Stimulated activated memory B cell treated with anti-CD40 and anti-IgM and Interleukin-4, amounts not matched to agents 10 μg/mL and 1 μg/mL and 100 μg/mL, for 72 hours (primary cell): ENCODE data around the gene CD163L1.
"Not testable (repeated sequence)": the region's sequence is repeated elsewhere in the genome, so short reads cannot be mapped to it uniquely, and the experiment has no call there.

Source experiments
- ATAC-seq: fragments of 150-1000 bp; cut with Tn5 transposase; 2 replicates; pipeline ENCODE4 v1.10.0; 2021
- H3K27ac Mint-ChIP-seq: one replicate; pipeline ENCODE4 v1.8.0; 2022; ENCODE audit warnings: mild to moderate bottlenecking, mixed read lengths
- H3K27me3 Mint-ChIP-seq: one replicate; pipeline ENCODE4 v1.8.0; 2022; ENCODE audit warnings: mixed read lengths
- H3K36me3 Mint-ChIP-seq: one replicate; pipeline ENCODE4 v1.8.0; 2022; ENCODE audit warnings: mixed read lengths
- H3K4me1 Mint-ChIP-seq: one replicate; pipeline ENCODE4 v1.8.0; 2022; ENCODE audit warnings: mixed read lengths
- H3K4me3 Mint-ChIP-seq: one replicate; pipeline ENCODE4 v1.8.0; 2022; ENCODE audit warnings: mild to moderate bottlenecking, moderate library complexity, mixed read lengths
- H3K9me3 Mint-ChIP-seq: one replicate; pipeline ENCODE4 v1.8.0; 2022; ENCODE audit warnings: mixed read lengths

Gene CD163L1

DNA sequence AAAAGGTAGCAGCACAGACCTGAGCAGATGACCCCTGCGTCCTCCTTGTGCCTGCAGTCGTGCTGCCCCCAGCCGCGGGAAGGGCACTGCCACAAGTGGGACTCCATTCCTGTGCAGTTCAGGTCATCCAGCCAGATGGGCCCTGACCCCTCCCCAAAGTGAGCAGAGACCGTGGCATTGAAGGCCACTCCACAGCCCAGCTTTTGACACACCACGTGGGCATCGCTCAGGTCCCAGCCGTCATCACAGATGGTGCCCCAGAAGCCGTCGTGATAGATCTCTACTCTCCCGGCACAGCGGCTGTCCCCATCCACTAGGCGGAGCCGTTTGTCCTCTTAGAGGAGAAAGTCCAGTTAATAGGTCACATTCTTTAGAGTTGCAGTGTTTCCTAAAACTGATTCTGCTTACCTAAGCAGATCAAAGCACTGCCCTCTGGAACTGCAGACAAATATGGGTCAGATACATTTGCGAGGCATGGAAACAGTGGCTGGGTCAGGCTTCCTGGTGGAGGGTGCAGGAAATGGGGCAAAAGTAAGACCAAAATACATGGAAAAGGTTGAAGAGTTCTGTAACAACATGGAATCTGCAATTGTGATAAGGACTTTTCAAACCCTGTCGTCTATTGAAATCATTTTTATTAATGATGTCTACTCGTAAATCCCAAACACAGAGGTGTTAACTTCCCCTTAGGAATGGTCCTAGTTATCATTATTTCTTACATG lies 69.4 kb downstream of the CD163L1 start:
- H3K27ac Mint-ChIP-seq = no peak overlapping the region
- no peaks in the 10 kb centered on the region for H3K4me1 Mint-ChIP-seq
- H3K27me3 Mint-ChIP-seq = peaks cover 9% of the 10 kb centered on the region
- no peak overlapping the region for H3K4me3 Mint-ChIP-seq
- ATAC-seq = no peak
- H3K36me3 Mint-ChIP-seq = no peaks in the 10 kb centered on the region
- peaks cover 3% of the 10 kb centered on the region for H3K9me3 Mint-ChIP-seq

DNA sequence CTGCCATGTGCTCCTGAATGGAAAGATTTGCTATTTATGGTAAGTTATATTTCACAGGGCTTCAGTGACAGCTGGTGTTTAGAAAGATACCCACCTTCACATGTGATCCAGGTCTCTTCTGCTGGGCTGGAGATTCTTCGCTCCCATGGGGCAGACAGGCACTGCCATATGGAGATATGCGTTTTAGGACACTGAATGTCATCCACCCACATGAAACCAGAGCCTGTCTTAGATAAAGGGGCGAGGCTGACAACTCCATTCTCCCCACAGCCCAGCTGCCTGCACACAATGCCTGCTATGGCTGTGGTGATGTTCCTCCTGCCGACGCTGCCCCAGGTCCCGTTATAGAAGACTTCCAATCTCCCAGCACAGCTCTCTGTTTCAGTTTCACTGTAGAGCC lies 70.7 kb downstream of the CD163L1 start:
- no peaks in the 10 kb centered on the region for H3K36me3 Mint-ChIP-seq
- no peaks in the 10 kb centered on the region for H3K4me1 Mint-ChIP-seq
- no peak overlapping the region for H3K4me3 Mint-ChIP-seq
- H3K27me3 Mint-ChIP-seq = peaks cover 9% of the 10 kb centered on the region
- no peak for ATAC-seq
- peaks cover 3% of the 10 kb centered on the region for H3K9me3 Mint-ChIP-seq
- H3K27ac Mint-ChIP-seq = no peak overlapping the region

- Mint-ChIP-seq H3K36me3 (no peaks in the 10 kb centered on the region), H3K9me3 (peaks cover 3% of the 10 kb centered on the region)
Measured at GRCh38 chr12:7369274-7369729, 74.7 kb downstream of the CD163L1 start.

GRCh38 chr12:7362734-7363133 lies 81.2 kb downstream of the CD163L1 start:
- Mint-ChIP-seq H3K27me3 (no peaks in the 10 kb centered on the region), H3K36me3 (no peaks in the 10 kb centered on the region), H3K9me3 (no peaks in the 10 kb centered on the region), H3K4me3 (no peak overlapping the region), H3K4me1 (no peaks in the 10 kb centered on the region), H3K27ac (no peak overlapping the region)
- no peak for ATAC-seq

More at GRCh38 chr12:7369274-7369729, 74.7 kb downstream of the CD163L1 start:
- H3K4me1 Mint-ChIP-seq = no peaks in the 10 kb centered on the region
- peaks cover 9% of the 10 kb centered on the region for H3K27me3 Mint-ChIP-seq
- no peak for ATAC-seq
- H3K27ac Mint-ChIP-seq = no peak overlapping the region
- no peak overlapping the region for H3K4me3 Mint-ChIP-seq

- ATAC-seq = no peak
- Mint-ChIP-seq H3K4me3 (no peak overlapping the region), H3K4me1 (no peaks in the 10 kb centered on the region), H3K36me3 (no peaks in the 10 kb centered on the region), H3K27me3 (no peaks in the 10 kb centered on the region), H3K27ac (no peak overlapping the region), H3K9me3 (no peaks in the 10 kb centered on the region)
Measured at GRCh38 chr12:7361265-7361664, 82.7 kb downstream of the CD163L1 start.

DNA sequence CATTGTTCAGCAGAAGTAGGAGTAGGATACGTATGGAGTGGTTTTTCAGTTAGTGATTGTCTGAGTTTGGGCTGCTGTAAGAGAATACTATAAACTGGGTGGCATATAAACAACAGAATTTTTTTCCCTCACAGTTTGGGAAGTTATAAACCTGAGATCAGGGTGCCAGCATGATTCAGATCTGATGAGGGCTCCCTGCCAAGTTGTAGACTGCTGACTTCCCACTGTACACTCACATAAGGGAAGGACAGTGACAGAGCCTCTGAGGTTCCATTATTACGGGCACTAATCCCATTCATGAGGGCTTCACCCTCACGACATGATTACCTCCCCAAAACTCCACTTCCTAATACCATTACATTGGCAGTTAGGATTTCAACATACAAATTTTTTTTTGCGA lies 89.4 kb downstream of the CD163L1 start:
- Mint-ChIP-seq H3K27me3 (peaks cover 27% of the 10 kb centered on the region), H3K4me3 (no peak overlapping the region), H3K27ac (no peak overlapping the region), H3K36me3 (no peaks in the 10 kb centered on the region), H3K4me1 (no peaks in the 10 kb centered on the region), H3K9me3 (no peaks in the 10 kb centered on the region)
- no peak for ATAC-seq

GRCh38 chr12:7352661-7353060 lies 91.3 kb downstream of the CD163L1 start:
- no peak overlapping the region for H3K27ac Mint-ChIP-seq
- H3K36me3 Mint-ChIP-seq = no peaks in the 10 kb centered on the region
- H3K4me3 Mint-ChIP-seq = no peak overlapping the region
- H3K9me3 Mint-ChIP-seq = no peaks in the 10 kb centered on the region
- no peaks in the 10 kb centered on the region for H3K4me1 Mint-ChIP-seq
- peaks cover 32% of the 10 kb centered on the region for H3K27me3 Mint-ChIP-seq
- ATAC-seq = no peak

- ATAC-seq = no peak
Measured at GRCh38 chr12:7351177-7351576, 92.8 kb downstream of the CD163L1 start.

DNA sequence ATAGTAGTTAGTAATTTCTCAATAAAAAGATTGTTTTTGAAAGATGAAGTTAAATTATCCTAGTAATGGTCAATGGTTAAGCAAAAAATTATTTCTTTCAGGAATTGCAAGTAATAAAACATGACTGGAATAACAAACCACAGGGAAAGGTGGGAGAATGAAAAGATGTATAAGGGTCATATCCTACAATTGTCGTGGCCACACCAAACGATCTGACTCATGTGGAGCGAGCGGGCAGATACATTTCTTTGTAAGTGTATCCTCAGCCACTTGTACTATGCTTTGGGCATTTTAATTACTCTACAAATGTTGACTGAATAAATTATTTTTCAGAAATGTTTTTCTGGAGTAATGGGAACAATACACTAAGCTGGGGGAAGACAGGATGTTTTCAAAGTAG lies 94.5 kb downstream of the CD163L1 start:
- no peak overlapping the region for H3K27ac Mint-ChIP-seq
- ATAC-seq = no peak
- no peak overlapping the region for H3K4me3 Mint-ChIP-seq
- peaks cover 3% of the 10 kb centered on the region for H3K9me3 Mint-ChIP-seq
- no peaks in the 10 kb centered on the region for H3K4me1 Mint-ChIP-seq
- no peaks in the 10 kb centered on the region for H3K36me3 Mint-ChIP-seq
- peaks cover 32% of the 10 kb centered on the region for H3K27me3 Mint-ChIP-seq

More at GRCh38 chr12:7351177-7351576, 92.8 kb downstream of the CD163L1 start:
- H3K4me1 Mint-ChIP-seq = no peaks in the 10 kb centered on the region
- no peak overlapping the region for H3K4me3 Mint-ChIP-seq
- peaks cover 32% of the 10 kb centered on the region for H3K27me3 Mint-ChIP-seq
- no peak overlapping the region for H3K27ac Mint-ChIP-seq
- no peaks in the 10 kb centered on the region for H3K36me3 Mint-ChIP-seq
- peaks cover 2% of the 10 kb centered on the region for H3K9me3 Mint-ChIP-seq

GRCh38 chr12:7346551-7347225 lies 97.3 kb downstream of the CD163L1 start:
- Mint-ChIP-seq H3K4me1 (no peaks in the 10 kb centered on the region), H3K36me3 (no peaks in the 10 kb centered on the region), H3K27me3 (peaks cover 24% of the 10 kb centered on the region), H3K27ac (no peak overlapping the region), H3K4me3 (no peak overlapping the region), H3K9me3 (peaks cover 13% of the 10 kb centered on the region)
- no peak for ATAC-seq

DNA sequence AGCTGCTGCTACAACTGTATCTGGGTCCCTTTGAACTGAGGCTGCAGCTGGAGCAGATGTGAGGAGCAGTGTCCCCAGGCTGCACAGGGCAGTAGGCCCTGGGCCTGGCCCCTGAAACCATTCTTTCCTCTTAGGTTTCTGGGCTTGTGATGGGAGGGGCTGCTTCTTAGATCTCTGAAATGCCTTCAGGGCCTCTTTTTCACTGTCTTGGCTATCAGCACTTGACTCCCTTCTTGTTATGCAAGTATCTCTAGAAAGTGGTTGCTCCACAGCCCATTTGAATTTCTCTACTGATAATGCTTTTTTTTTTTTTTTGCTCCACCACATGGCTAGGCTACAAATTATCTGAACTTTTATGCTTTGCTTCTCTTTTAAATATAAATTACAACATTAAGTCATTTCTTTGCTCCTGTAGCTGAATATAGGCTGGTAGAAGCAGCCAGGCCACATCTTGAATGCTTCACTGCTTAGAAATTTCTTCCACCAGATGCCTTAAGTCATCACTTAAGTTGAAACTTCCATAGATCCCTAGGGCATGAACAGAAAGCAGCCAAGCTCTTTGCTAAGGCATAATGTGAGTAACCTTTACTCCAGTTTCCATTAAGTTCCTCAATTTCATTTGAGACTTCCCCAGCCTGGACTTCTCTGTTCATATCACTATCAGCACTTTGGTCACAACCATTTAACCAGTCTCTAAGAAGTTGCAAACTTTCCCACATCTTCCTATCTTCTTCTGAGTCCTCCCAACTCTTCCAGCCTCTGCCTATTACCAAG lies 98.9 kb downstream of the CD163L1 start:
- H3K4me1 Mint-ChIP-seq = no peaks in the 10 kb centered on the region
- ATAC-seq = no peak
- no peaks in the 10 kb centered on the region for H3K36me3 Mint-ChIP-seq
- no peak overlapping the region for H3K4me3 Mint-ChIP-seq
- peaks cover 13% of the 10 kb centered on the region for H3K9me3 Mint-ChIP-seq
- no peak overlapping the region for H3K27ac Mint-ChIP-seq
- peaks cover 20% of the 10 kb centered on the region for H3K27me3 Mint-ChIP-seq

DNA sequence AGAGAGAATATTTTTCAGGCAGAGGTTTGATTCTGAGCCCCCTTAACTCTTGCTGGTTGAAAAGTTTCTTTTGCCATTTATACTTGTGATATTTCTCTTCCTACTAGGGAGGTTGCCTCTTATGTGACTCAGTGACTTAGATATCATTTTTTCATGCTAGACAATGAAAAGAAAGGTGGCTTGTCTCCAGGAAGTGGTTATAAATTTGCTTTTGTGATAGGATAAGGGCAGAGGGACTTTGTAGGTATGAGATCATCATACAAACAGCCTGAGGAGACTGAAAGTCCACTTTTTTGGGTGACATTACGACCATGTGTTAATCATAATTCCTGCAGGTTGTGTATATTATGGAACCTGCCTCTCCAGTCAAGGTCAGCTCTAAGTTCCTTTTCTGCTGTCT lies 104.3 kb downstream of the CD163L1 start:
- Mint-ChIP-seq H3K27ac (no peak overlapping the region), H3K36me3 (no peaks in the 10 kb centered on the region), H3K4me3 (no peak overlapping the region), H3K27me3 (peaks cover 9% of the 10 kb centered on the region), H3K9me3 (peaks cover 18% of the 10 kb centered on the region), H3K4me1 (no peaks in the 10 kb centered on the region)
- no peak for ATAC-seq

DNA sequence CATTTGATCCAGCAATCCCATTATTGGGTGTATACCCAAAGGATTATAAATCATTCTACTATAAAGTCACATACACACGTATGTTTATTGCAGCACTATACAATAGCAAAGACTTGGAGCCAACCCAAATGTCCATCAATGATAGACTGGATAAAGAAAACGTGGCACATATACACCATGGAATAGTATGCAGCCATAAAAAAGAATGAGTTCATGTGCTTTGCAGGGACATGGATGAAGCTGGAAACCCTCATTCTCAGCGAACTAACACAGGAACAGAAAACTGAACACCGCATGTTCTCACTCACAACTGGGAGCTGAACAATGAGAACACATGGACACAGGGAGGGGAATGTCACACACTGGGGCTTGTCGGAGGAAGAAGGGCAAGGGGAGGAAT lies 106.2 kb downstream of the CD163L1 start:
- peaks cover 13% of the 10 kb centered on the region for H3K9me3 Mint-ChIP-seq
- not testable (repeated sequence) for H3K27ac Mint-ChIP-seq, H3K36me3 Mint-ChIP-seq, H3K4me3 Mint-ChIP-seq, ATAC-seq, H3K27me3 Mint-ChIP-seq, H3K4me1 Mint-ChIP-seq

DNA sequence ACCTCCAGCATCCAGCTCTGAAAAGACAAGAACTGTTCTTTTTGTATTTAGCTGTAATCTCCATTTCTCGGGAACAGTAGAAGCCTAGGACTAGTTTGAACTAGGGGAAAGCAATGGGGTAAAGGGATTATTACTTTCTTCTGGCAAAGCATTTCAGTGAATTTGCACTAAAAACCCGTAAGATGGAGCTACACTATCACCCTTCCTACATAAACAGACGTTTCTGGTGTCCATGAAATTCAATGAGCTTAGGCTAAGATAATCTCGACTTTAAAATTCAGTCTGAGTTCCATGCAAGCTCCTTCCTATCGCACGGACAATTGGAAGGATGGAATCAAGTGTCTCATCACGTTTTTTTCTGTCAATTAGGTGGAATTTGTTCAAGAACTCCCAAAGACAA lies 116.0 kb downstream of the CD163L1 start:
- Mint-ChIP-seq H3K27me3 (peaks cover 24% of the 10 kb centered on the region), H3K4me3 (no peak overlapping the region), H3K27ac (no peak overlapping the region), H3K4me1 (no peaks in the 10 kb centered on the region), H3K9me3 (peaks cover 6% of the 10 kb centered on the region), H3K36me3 (no peaks in the 10 kb centered on the region)
- no peak for ATAC-seq

DNA sequence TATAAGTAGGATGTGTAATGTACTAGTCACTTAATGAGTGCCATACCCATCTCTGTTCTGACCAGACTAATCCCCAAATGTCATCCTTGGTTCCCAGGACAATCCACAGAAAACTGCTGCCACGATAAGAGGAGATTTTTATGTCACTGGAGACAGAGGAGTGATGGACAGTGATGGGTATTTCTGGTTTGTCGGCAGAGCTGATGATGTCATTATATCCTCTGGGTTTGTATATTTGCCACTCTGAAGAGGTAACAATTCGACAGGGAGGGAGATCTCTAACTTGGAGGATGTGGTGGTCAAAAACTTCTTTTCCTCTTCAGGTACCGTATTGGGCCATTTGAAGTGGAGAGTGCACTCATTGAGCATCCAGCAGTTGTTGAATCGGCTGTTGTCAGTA lies 119.8 kb downstream of the CD163L1 start:
- Mint-ChIP-seq H3K9me3 (no peaks in the 10 kb centered on the region), H3K27ac (no peak overlapping the region), H3K4me1 (no peaks in the 10 kb centered on the region), H3K27me3 (peaks cover 12% of the 10 kb centered on the region), H3K4me3 (no peak overlapping the region), H3K36me3 (no peaks in the 10 kb centered on the region)
- ATAC-seq = no peak
